Measurements from ENCODE around the gene DBNDD2.

DBNDD2 gene

GRCh38 chr20:45419188-45420091 lies 11.4 kb downstream of the DBNDD2 start:
- DNase-seq, result peak; percentile 25

DNA sequence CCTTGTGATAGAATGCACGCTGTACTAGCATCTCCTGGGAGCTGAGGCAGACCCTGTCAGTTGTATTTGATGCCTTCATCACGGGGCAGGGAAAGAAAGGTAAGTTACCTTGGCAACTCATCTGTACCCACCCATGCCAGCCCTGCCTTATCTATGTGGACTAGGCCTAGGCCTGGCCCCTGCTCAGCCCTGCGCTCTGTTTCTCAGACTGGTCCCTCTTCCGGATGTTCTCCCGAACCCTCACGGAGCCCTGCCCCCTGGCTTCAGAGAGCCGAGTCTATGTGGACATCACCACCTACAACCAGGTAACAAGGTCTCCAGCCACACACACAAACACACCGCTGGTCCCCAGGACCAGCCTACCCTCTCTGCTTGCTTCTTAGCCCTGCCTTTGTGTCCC lies 12.0 kb downstream of the DBNDD2 start:
- no peak for DNase-seq

GRCh38 chr20:45423700-45424099 lies 15.6 kb downstream of the DBNDD2 start:
- DNase-seq, result no peak

GRCh38 chr20:45425561-45425960 lies 17.5 kb downstream of the DBNDD2 start:
- DNase-seq, result no peak

GRCh38 chr20:45426320-45427016 lies 18.4 kb downstream of the DBNDD2 start:
- DNase-seq, result no peak

DNA sequence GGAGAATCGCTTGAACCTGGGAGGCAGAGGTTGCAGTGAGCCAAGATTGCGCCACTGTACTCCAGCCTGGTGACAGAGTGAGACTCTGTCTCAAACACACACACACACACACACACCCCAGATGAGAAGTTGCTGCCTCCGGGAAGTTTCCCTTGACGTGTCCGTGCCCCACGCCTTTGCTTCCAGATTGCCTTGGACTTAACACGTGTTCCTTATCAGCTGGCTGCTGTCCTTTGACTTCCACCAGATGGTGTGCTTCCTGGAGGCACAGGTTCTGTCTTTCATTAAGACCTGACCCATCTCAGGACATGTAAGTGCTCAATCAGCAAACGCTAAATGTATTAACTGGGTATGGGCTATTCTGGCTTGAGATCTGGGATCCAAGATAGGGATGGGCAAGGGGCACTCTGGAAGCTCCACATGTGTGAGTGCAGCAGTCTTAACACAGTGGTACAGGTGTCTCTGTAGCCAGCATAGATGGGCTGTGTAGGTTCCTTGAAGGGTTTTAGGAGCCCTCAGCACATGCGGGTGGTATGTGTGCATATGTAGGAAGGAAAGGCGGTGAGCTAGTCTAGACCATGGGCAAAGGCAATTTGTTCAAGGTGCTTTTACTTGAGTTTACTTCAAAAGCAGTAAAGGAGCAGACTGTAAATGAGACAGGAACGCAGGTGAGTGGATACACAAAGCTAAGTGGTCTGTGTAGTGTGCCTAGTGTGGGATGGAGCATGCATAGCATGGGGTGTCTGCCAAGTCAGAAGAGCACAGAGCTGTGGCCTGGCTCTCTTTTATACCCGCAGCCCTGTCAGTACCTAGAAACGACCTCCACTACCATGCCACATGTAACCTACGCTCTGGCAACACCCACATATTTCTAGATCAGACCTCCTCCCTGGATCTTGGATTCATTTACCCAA lies 19.4 kb downstream of the DBNDD2 start:
- DNase-seq, result no peak

GRCh38 chr20:45429618-45430017 lies 21.5 kb downstream of the DBNDD2 start:
- DNase-seq, result no peak

DNA sequence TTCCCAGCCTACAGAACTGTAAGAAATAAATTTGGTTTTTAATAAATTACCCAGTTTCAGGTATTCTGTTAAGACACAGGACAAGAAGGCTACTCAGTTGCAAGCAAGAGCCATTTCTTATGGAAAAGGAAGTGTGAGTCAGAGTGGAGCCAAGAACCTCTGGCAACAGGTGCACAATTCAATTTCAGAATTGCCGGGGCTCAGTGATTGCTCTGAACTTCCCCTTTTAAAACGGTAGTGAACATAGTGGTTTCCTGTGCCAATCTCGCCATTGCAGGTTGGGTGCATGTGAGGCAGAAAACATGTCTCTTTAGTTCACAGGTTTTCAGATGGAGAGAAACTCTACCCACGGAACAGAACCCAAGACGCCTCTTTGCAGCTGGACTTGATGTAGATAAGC lies 24.2 kb downstream of the DBNDD2 start:
- peak; percentile 35 for DNase-seq

- DNase-seq, result no peak
Measured at GRCh38 chr20:45433316-45433715, 25.2 kb downstream of the DBNDD2 start.

- no peak for DNase-seq
Measured at GRCh38 chr20:45433976-45434375, 25.9 kb downstream of the DBNDD2 start.

DNA sequence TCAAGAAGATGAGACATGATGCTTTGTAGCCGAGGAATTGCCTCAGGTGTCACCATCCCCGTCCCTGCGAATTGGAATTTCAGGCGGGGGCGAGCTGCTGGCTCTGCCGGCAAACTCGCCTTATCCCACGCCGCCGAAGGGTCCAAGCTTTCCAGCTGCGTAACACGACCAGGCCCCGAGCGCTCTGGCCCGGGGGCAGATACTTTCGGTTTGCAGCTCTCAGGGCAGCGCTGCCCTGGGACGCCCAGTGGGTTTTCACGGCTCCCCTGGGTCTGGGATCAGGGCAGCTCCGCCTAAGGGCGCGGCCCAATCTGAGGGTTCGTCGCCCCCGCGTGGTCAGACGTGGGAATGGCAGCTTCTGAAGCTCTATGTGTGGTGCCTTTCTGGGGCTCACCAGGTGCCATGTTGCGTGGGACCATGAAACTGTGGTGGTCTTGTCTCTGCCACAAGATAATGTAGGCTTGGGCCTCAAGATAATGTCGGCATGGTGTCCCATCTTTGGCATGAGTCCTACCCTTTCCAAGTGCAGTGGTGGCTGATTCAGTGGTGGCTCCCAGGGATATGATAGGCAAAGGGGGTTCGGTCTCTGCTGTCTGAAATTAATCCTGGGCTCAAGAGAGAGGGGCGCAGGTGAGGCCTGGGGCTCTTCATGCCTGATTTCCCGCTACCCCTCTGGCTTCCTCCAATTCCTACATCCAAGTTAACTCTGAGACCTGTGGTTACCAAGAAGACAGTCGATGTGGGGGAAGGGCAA lies 28.8 kb downstream of the DBNDD2 start:
- DNase-seq, result peak; percentile 82

DNA sequence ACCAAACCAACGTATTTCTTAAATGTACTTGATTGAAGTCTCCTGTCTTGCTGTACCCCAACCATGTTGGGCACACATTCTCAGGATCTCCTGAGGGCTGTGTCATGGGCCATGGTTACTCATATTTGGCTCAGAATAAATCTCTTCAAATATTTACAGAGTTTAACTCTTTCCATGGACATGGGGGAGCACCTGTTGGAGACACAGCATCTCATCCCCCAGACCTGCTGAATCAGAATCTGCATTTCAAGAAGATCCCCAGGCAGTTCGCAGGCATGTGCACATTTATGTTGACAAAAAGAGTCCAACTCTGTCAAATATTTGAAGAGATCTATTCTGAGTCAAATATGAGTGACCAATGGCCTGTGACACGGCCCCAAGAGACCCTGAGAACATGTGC lies 32.3 kb downstream of the DBNDD2 start:
- no peak for DNase-seq

DNA sequence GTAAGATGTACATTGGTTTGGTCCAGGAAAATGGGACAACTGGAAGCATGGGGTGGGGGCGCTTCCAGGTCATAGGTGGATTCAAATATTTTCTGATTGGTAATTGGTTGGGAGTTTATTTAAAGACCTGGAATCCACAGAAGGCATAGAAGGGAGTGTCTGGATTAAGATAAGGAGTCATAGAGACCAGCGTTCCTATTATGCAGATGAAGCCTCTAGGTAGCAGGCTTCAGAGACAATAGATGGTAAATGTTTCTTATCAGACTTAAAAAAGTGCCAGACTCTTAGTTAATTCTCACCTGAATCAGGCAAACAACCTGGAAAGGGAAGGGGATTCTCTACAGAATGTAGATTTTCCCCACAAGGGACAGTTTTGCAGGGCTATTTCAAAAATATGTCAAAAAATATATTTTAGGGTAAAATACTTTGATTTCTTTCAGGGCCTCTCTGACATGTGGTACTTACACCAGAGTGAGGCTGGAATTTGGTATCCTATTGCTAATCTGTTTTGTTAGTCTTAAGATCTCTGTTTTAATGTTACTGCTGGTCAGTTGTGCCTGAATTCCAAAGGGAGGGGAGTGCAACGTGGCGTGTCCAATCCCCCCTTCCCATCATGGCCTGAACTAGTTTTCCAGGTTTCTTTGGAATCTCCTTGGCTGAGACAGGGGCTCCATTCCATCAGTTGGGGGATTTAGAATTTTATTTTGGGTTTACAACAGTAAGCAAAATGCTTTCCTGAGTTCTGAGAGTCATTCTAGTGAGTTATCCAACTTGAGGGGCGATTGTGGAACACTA lies 33.0 kb downstream of the DBNDD2 start:
- DNase-seq, result no peak

DNA sequence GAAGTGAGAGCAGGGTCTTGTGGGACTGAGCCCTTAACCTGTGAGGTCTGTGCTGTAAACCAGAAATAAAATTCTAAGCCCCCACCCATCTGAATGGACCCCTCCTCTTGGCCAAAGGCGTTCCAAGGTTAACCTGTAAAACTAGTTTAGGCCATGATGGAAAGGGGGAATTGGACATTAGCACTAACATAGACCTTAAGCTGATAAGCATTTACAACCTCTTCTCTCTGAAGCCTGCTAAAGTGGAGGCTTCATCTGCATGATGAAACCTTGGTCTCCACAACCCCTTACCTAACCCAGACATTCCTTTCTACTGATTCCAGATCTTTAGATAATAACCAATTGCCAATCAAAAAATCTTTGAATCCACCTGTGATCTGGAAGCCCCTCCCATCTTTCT lies 33.7 kb downstream of the DBNDD2 start:
- DNase-seq, result no peak

DNA sequence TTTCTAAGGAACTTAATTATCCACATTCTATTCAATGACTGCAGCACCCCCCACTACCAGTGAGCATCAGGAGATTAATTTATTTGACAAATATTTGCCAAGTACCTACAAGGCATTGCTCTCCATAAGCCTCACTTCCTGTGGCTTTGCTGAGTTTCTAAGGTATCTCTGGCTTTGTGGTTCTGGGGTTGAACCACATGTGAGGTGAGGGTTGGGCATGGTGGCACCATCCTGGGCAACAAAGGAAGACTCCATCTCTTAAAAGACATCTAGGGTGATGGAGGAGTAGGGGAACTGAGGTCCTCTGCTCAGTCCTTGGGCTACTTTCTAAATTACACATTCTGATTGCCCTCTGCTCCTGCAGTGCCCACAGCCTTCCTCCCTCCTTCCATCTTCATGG lies 36.0 kb downstream of the DBNDD2 start:
- DNase-seq, result no peak

GRCh38 chr20:45445805-45446562 lies 37.9 kb downstream of the DBNDD2 start:
- DNase-seq, result no peak

DNA sequence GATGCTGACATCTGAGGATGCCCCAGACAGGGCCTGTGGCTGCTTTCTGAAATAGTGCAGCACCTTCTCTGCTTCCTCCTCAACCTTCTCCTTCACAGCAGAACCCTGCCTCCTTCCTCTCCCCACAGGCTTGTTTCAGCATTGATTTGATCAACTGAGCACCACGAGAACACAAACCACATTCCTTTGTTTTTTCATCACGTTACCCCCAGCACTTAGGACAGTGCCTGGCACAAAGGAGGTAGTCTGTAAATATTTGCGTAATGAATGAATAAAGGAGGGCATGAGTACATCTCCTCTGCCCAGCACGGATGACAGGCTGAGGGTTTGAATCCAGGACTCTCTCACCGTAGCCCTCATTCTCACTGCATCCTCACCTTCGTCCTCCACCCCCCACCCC lies 40.2 kb downstream of the DBNDD2 start:
- DNase-seq, result no peak

GRCh38 chr20:45449528-45449927 lies 41.4 kb downstream of the DBNDD2 start:
- DNase-seq, result no peak

- DNase-seq, result peak; percentile 19
Measured at GRCh38 chr20:45450097-45450818, 42.2 kb downstream of the DBNDD2 start.

GRCh38 chr20:45452238-45452637 lies 44.1 kb downstream of the DBNDD2 start:
- DNase-seq, result no peak
